Right cardiac atrium (tissue), 5 donors: ENCODE results near the gene KCNQ5. TPM values are rescaled to one million over a fixed set of nuclear protein-coding genes. Genes with fewer than 3 reads are reported as not detected.

ENCODE experiments used
- ATAC-seq, 2 donors: fragments of 200-7000 bp; cut with Tn5 transposase; one replicate each; pipeline versions ENCODE4 v1.8.0 to v1.9.1; 2020; ENCODE audit warnings: moderate library complexity in 2 of 2, mild to moderate bottlenecking in 1 of 2
- DNase-seq, 3 donors: peaks; one replicate each; pipeline ENCODE4 v3.0.0-alpha.2; 2020
- H3K27ac ChIP-seq: one replicate; pipeline ENCODE4 v1.5.1; 2013; ENCODE audit warnings: mild to moderate bottlenecking, low read length, control low read depth, moderate library complexity
- H3K27me3 ChIP-seq: one replicate; pipeline ENCODE4 v1.6.1; 2013; ENCODE audit not compliant: control insufficient read depth, insufficient read depth
- H3K4me1 ChIP-seq: one replicate; pipeline ENCODE4 v1.6.1; 2013; ENCODE audit warnings: low read length; ENCODE audit not compliant: control insufficient read depth, insufficient read depth
- H3K4me3 ChIP-seq: one replicate; pipeline ENCODE4 v1.5.1; 2013; ENCODE audit warnings: low read length, control low read depth
- H3K9me3 ChIP-seq: one replicate; pipeline ENCODE4 v1.6.1; 2013; ENCODE audit warnings: low read length; ENCODE audit not compliant: control insufficient read depth
- WGBS: extraction: QIAGEN DNeasy Blood & Tissue Kit; methylation state at CpG from one replicate; pipeline ENCODE4 v1.1.7; 2013; 5-methylcytosine and 5-hydroxymethylcytosine counted together
- intact Hi-C, 4 donors: fragments of 100-400 bp; cut with DNase I; formaldehyde crosslinking; loops; one replicate each; pipeline versions ENCODE4 v1.11.0 to v1.14.0; 2022 to 2023
- polyA plus RNA-seq: library from polyadenylated mRNA; stranded (reverse); fragments of 200-250 nt; gene quantifications from one replicate; pipeline ENCODE4 v1.2.3, GENCODE V29; 2013
- total RNA-seq, 4 donors: library from RNA; stranded (reverse); fragmentation: NEBNext Ultra II Directional; extraction: Animal tissue kit (Norgen Biotek cat#: 25700); gene quantifications; one replicate each; pipeline ENCODE4 v1.2.1, GENCODE V29; 2021
- donor health status: healthy with polysubstance abuse.
- donor health status: DM: no; HTN: yes; CAD: no.
- donor health status: DM: no; HTN: no; CAD: no.
- donor health status: DM: no; HTN: yes; CAD: no; lungs with severe emphysema.
- donor health status: DM: yes; HTN: yes; CAD: no.

The KCNQ5 gene
- total and polyA plus RNA-seq, 5 donors, result 0.20 to 0.68 (median 0.36) TPM; not detected in 1

DNA sequence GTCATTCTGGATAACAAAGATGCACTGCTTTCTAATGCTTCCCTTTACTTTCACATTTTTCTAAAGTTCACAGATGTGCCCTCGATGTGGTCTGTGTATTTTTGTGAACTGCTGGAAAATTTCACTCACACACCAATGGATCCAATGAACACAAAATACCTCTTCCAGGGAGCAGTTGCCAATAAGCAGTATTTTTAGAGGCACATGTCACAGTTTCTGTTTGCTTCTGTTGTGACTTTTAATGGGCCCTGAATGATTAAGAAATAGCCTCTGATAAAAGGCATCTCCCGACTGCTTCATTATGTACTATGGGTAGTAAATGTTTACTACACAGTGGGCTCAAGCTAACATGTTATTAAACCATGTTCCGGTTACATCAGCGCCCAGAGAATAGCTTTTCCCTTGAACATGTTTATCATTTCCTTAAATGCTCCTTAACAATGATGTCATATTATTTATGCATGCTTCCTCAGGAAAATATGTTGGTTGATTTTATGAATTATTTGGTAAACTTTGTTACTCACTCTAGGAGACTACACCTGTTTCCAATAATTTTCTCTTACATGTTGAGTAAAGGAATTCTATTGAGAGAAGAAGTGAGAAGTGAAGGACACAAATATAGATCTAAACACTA, 188.0 kb downstream of the KCNQ5 start:
- Histone ChIP-seq H3K9me3 (no peaks in the 10 kb centered on the region), H3K4me1 (no peaks in the 10 kb centered on the region), H3K27ac (no peak overlapping the region), H3K27me3 (no peaks in the 10 kb centered on the region), H3K4me3 (no peak overlapping the region)
- ATAC-seq (no peak), DNase-seq (no peak)
- 47% methylated on average over 4 of the region's 4 CpGs for WGBS
- intact Hi-C loops, result no loop called here

GRCh38 chr6:72810571-72811280, 188.9 kb downstream of the KCNQ5 start:
- Histone ChIP-seq H3K9me3 (no peaks in the 10 kb centered on the region), H3K4me1 (no peaks in the 10 kb centered on the region), H3K4me3 (no peak overlapping the region), H3K27ac (no peak overlapping the region), H3K27me3 (no peaks in the 10 kb centered on the region)
- 74% methylated on average over 4 of the region's 4 CpGs for WGBS
- intact Hi-C loops, result no loop called here
- DNase-seq (no peak), ATAC-seq (no peak)

DNA sequence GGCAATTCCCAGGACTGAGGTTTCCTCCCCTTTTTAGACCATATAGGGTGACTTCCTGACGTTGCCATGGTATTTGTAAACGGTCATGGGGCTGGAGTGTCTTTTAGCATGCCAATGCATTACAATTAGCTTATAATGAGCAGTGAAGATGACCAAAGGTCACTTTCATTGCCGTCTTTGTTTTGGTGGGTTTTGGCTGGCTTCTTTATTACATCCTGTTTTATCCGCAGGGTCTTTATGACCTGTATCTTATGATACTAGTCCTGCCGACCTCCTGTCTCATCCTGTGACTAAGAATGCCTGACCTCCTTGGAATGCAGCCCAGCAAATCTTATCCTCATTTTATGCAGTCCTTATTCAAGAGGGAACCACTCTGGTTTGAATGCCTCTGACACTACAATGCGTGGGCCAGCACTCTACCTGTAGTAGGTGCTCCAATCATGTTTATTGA, 190.1 kb downstream of the KCNQ5 start:
- Histone ChIP-seq H3K4me1 (no peaks in the 10 kb centered on the region), H3K4me3 (no peak overlapping the region), H3K27me3 (no peaks in the 10 kb centered on the region), H3K9me3 (no peaks in the 10 kb centered on the region), H3K27ac (no peak overlapping the region)
- DNase-seq (no peak), ATAC-seq (no peak)
- WGBS, result 42% methylated on average over 6 of the region's 6 CpGs
- intact Hi-C loops, result no loop called here

DNA sequence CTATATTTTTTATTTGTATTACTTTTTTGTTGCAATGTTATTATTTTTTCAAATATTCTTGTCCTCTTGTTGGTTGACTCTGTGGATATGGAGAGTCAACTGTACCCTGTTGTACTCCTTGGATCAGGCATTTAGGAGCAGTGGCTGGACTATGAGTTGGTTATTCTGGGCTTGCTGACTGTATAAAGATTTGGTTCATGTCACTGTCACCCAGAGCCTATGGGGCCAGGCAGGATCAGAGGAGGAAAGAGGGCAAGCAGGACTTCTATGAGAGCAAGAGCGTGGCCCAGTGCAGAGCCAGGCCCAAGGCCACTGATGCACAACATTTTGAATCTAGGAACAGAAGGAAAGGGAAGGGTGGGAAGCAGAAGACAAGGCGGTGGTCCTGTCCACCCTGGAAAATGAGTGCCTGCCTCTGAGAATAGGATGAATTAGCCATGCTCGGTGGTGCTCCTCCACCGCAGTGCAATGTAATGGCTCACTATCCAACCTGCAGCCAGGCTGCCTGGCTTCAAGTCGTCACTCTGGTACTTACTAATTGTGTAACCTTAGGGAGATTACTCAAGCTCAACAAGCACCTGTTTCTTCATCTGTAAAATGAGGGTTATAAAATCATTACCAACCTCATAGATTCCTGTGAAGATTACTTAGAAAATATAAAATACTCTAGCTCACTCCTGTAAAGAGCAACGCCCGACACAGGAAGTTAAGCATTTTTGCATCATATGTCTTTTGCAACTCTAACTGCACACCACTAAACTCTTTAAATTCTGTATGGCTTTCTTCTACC, 192.1 kb downstream of the KCNQ5 start:
- Histone ChIP-seq H3K27me3 (no peaks in the 10 kb centered on the region), H3K9me3 (no peaks in the 10 kb centered on the region), H3K4me3 (no peak overlapping the region), H3K27ac (no peak overlapping the region), H3K4me1 (no peaks in the 10 kb centered on the region)
- 87% methylated on average over 7 of the region's 7 CpGs for WGBS
- DNase-seq (no peak), ATAC-seq (no peak)
- intact Hi-C loops, result no loop called here

- Histone ChIP-seq H3K4me1 (no peaks in the 10 kb centered on the region), H3K27ac (no peak overlapping the region), H3K4me3 (no peak overlapping the region), H3K27me3 (no peaks in the 10 kb centered on the region), H3K9me3 (no peaks in the 10 kb centered on the region)
- intact Hi-C loops, result no loop called here
- DNase-seq, result no peak
- no peak for ATAC-seq
- 97% methylated on average over 1 of the region's 1 CpG for WGBS
Observed at GRCh38 chr6:72816022-72816421, 194.2 kb downstream of the KCNQ5 start.

GRCh38 chr6:72817208-72817607, 195.3 kb downstream of the KCNQ5 start:
- intact Hi-C loops, result no loop called here
- DNase-seq, result no peak
- H3K4me1 ChIP-seq, result no peaks in the 10 kb centered on the region
- no peak for ATAC-seq
- no peaks in the 10 kb centered on the region for H3K27me3 ChIP-seq
- H3K4me3 ChIP-seq, result no peak overlapping the region
- no peaks in the 10 kb centered on the region for H3K9me3 ChIP-seq
- 85% methylated on average over 2 of the region's 2 CpGs for WGBS
- H3K27ac ChIP-seq, result no peak overlapping the region

- intact Hi-C loops, result no loop called here
- 68% methylated on average over 2 of the region's 2 CpGs for WGBS
- no peaks in the 10 kb centered on the region for H3K9me3 ChIP-seq
- H3K4me3 ChIP-seq, result no peak overlapping the region
- DNase-seq (no peak), ATAC-seq (no peak)
- no peak overlapping the region for H3K27ac ChIP-seq
- H3K27me3 ChIP-seq, result no peaks in the 10 kb centered on the region
- H3K4me1 ChIP-seq, result no peaks in the 10 kb centered on the region
Observed at GRCh38 chr6:72819609-72820008, 197.7 kb downstream of the KCNQ5 start.

GRCh38 chr6:72820153-72820552, 198.3 kb downstream of the KCNQ5 start:
- Histone ChIP-seq H3K9me3 (no peaks in the 10 kb centered on the region), H3K4me3 (no peak overlapping the region), H3K4me1 (no peaks in the 10 kb centered on the region), H3K27me3 (no peaks in the 10 kb centered on the region), H3K27ac (no peak overlapping the region)
- no peak for DNase-seq
- WGBS, result 84% methylated on average over 3 of the region's 3 CpGs
- intact Hi-C loops, result no loop called here
- no peak for ATAC-seq

DNA sequence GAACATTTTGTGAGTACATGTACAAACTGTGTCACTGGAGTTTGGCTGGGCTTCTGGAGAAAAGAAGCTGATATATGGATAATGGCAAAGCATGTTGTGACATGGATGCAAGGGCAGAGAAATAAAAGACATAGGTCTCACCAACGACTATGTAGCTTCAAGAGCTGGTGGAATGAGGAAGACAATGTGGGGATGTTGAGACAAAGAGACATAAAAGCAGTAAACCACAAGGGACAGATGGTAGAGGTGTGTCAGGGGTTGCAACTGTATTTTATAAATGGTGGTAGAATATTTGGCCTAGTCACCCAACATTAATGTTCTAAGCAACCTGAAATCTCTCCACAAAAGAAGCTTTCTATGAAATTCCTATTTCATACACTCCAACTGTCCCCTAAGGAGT, 199.0 kb downstream of the KCNQ5 start:
- WGBS, result 44% methylated on average over 1 of the region's 1 CpG
- Histone ChIP-seq H3K27ac (no peak overlapping the region), H3K4me3 (no peak overlapping the region), H3K27me3 (no peaks in the 10 kb centered on the region), H3K9me3 (no peaks in the 10 kb centered on the region), H3K4me1 (no peaks in the 10 kb centered on the region)
- intact Hi-C loops, result no loop called here
- ATAC-seq, result no peak
- DNase-seq, result no peak

GRCh38 chr6:72822023-72822422, 200.2 kb downstream of the KCNQ5 start:
- no peaks in the 10 kb centered on the region for H3K27me3 ChIP-seq
- H3K9me3 ChIP-seq, result no peaks in the 10 kb centered on the region
- H3K27ac ChIP-seq, result no peak overlapping the region
- DNase-seq, result no peak
- 56% methylated on average over 1 of the region's 1 CpG for WGBS
- H3K4me3 ChIP-seq, result no peak overlapping the region
- ATAC-seq, result no peak
- no peaks in the 10 kb centered on the region for H3K4me1 ChIP-seq
- intact Hi-C loops, result no loop called here

- Histone ChIP-seq H3K4me1 (no peaks in the 10 kb centered on the region), H3K27me3 (no peaks in the 10 kb centered on the region), H3K9me3 (no peaks in the 10 kb centered on the region), H3K4me3 (no peak overlapping the region), H3K27ac (no peak overlapping the region)
- 87% methylated on average over 1 of the region's 1 CpG for WGBS
- ATAC-seq (no peak), DNase-seq (no peak)
- intact Hi-C loops, result no loop called here
Observed at GRCh38 chr6:72822691-72823090, 200.8 kb downstream of the KCNQ5 start.
